Liver (tissue), 3 donors: ENCODE results near the gene MBD6.

ENCODE experiments used
- ATF3 ChIP-seq: IDR thresholded peaks from 2 replicates; pipeline ENCODE4 v1.6.1; 2016; ENCODE audit warnings: antibody characterized with exemption
- CTCF ChIP-seq: fragments of 150-350 bp; IDR thresholded peaks from 2 replicates; pipeline ENCODE4 v1.5.1; 2017; ENCODE audit warnings: improper control_type of control experiment, low read depth, low read length; ENCODE audit not compliant: missing input control
- HNF4A ChIP-seq, 2 donors: conservative IDR thresholded peaks; 2 replicates each; pipeline ENCODE4 v1.6.1; 2016; ENCODE audit warnings: antibody characterized with exemption in 2 of 2, mild to moderate bottlenecking in 2 of 2
- HNF4G ChIP-seq: IDR thresholded peaks from 2 replicates; pipeline ENCODE4 v1.6.1; 2016; ENCODE audit warnings: antibody characterized with exemption
- JUND ChIP-seq, 2 donors: IDR thresholded peaks; 2 replicates each; pipeline ENCODE4 v1.6.1; 2016; ENCODE audit warnings: antibody characterized with exemption in 2 of 2
- RAD21 ChIP-seq, 2 donors: IDR thresholded peaks; 2 replicates each; pipeline ENCODE4 v1.6.1; 2016; ENCODE audit warnings: antibody characterized with exemption in 2 of 2, mild to moderate bottlenecking in 2 of 2
- RXRA ChIP-seq, 2 donors: IDR thresholded peaks; 2 replicates each; pipeline ENCODE4 v1.6.1; 2017 to 2018; ENCODE audit warnings: antibody characterized with exemption in 2 of 2, mild to moderate bottlenecking in 1 of 2
- SP1 ChIP-seq: IDR thresholded peaks from 2 replicates; pipeline ENCODE4 v1.6.1; 2018; ENCODE audit warnings: antibody characterized with exemption, mild to moderate bottlenecking
- TAF1 ChIP-seq: conservative IDR thresholded peaks from 2 replicates; pipeline ENCODE4 v1.6.1; 2016; ENCODE audit warnings: antibody characterized with exemption, mild to moderate bottlenecking
- YY1 ChIP-seq: IDR thresholded peaks from 2 replicates; pipeline ENCODE4 v1.6.1; 2016; ENCODE audit warnings: antibody characterized with exemption, mild to moderate bottlenecking
- donor health status: healthy.
- donor health status: healthy.

- TF ChIP-seq CTCF (no peak), YY1 (no peak), JUND (IDR thresholded peaks at IDR 0.05) (no peak), HNF4A (conservative IDR thresholded peaks at IDR 0.05) (no peak), RAD21 (IDR thresholded peaks at IDR 0.05) (no peak), SP1 (no peak), HNF4G (no peak), TAF1 (no peak), ATF3 (no peak), RXRA (IDR thresholded peaks at IDR 0.05) (no peak)
These were observed 29.7 kb downstream of the MBD6 start for GRCh38 chr12:57552306-57552651.
